GM21381 (cell line): ENCODE data around the gene TTC23L.
"Not testable (repeated sequence)": the region's sequence is repeated elsewhere in the genome, so short reads cannot be mapped to it uniquely, and the experiment has no call there.

Source experiments
- ATAC-seq: cut with Tn5 transposase; IDR thresholded peaks from one replicate; pipeline ENCODE4 v1.9.1; 2021; ENCODE audit warnings: mild to moderate bottlenecking, moderate library complexity; ENCODE audit not compliant: unreplicated experiment

Gene TTC23L

DNA sequence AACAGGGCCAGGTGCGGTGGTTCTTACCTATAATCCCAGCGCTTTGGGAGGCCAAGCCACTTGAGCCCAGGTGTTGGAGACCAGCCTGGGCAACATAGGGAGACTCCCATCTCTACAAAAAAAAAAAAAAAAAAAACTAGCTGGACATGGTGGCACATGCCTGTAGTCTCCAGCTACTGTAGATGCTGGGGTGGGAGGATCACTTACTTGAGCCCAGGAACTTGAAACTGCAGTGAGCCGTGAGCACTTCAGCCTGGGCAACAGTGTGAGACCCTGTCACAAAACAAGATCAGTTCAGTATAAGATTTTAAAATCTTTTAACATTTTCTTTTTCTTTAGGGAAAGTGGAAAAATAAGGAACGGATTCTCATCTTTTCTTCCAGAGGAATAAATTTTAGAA is 79.1 kb downstream of the TTC23L start:
- no peak for ATAC-seq

DNA sequence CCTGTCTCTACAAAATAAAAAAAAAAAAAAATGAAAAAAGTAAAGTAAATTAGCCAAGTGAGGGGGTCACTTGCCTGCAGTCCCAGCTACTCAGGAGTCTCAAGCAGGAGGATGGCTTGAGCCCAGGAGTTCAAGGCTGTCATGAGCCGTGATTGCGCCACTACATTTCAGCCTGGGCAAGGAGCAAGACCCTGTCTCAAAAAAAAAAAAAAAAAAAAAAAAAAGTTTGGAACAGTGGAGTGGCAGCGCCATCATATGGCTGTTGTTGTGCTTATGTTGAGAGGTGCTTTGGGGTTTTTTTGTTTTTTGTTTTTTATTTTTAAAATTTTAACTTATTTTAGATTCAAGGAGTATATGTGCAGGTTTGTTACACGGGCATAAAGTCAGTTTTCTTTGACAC is 80.1 kb downstream of the TTC23L start:
- ATAC-seq = no peak

DNA sequence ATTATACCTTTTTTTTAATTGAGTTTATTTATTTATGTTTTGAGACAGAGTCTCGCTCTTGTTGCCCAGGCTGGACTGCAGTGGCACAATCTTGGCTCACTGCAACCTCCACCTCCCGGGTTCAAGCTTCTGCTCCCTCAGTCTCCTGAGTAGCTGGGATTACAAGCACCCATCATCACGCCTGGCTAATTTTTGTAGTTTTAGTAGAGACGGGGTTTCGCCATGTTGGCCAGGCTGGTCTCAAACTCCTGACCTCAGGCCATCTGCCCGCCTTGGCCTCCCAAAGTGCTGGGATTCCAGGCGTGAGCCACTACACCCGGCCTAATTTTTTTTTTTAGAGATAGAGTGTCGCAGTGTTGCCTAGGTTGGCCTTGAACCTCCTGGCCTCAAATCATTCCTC is 84.3 kb downstream of the TTC23L start:
- ATAC-seq = not testable (repeated sequence)

DNA sequence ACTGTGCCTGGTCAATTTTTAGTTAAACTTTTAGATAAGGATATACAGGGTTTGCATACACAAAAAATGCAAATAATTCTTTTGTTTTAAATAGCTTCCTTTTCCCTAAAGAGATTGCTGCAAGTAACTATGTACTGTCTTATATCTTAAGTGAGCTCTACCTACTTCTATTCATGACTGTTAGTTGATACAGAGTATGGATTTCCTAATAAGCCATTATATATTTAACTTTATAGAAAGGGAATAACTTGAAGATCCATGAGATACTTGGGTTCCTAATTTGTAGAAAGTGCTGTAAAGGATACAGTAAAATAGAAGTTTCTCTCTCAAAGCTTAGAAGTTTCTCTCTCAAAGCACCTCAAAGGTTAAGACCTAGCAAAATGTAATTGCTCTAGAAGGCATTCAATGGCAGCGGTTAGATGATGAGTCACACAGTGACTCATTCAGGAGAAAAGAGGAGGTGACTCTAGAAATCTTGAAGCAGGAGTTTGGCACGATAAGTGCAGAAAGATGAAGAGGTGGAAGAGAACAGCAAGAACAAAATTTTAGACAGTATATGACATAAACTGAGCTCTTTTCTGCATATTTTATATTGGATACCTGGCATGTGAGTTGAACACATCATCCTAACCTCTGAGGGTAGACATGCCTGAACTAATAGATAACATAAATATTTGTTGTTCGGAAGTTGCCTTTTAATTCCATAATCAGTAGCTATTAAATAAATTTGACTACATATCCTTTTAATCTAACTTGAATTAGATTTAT is 84.9 kb downstream of the TTC23L start:
- ATAC-seq = no peak

DNA sequence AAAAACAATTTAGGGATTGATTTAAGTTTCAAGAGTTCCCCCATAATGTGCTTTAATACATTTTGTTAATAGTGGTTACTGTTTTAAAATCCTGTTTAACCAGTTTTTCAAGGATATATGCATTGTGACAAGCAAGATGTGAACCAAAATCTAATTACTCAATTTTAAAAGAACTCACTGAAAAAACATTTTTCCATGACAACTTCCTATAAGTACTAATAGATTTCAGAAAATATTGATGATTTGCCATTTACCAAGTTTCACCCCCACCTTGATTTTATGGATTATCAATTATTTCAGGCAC is 85.5 kb downstream of the TTC23L start:
- ATAC-seq = no peak

DNA sequence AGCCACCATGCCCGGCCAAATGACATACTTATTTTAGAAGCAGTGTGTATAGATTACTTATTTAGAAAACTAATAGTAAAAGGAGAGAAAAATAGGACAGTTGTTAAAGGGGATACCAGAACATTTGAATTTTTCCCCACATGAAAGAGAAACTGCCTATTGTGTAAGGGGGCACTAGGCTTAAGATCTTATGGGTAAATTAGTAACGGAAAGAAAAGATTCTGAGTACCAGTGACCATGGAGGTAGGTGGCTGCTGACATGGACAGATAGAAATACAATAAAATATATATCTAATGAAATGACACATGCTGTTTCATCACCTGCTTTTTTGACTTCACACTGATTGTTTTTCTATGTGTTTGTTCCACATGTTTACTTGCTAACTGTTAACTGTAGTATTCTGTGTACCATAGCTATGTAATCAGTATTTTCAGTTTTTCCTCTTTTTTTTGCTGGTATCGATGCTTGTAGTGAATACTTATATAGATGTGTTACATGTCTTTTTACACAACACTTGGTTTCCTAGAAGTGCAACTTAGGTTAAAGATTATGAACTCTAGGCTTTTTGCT is 87.4 kb downstream of the TTC23L start:
- ATAC-seq = no peak

DNA sequence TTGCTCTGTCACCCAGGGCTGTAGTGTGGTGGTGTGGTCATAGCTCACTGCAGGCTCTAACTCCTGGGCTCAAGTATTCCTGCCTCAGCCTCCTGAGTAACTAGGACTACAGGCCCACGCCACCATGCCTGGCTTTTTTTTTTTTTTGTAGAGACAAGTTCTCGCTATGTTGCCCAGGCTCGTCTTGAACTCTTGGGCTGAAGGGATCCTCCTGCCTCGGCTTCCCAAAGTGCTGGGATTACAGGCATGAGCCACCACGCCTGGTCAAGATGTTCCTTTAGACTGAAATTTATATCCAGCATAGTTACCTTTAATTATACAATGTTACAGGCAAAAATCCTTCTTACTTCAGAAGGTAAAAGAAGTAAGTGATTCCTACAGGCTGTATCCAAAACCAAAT is 88.8 kb downstream of the TTC23L start:
- no peak for ATAC-seq

DNA sequence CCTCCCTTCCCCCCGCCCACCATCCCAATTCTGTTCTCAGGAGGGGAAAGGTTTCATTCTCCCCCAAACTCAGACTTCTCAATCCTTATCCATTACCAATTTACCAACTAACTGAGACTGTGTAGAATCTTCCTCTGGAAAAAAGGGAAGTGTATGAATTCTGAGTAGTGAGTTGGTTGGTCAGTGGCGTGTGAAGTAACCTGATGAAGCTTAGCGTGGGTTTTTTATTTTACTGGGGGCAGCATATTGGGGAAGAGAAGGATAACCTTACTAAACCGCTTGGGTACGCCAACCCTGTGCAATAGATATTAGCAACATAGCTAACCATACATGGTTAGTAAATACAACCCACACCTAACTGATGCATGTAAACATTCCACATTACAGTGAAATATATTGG is 89.3 kb downstream of the TTC23L start:
- no peak for ATAC-seq

DNA sequence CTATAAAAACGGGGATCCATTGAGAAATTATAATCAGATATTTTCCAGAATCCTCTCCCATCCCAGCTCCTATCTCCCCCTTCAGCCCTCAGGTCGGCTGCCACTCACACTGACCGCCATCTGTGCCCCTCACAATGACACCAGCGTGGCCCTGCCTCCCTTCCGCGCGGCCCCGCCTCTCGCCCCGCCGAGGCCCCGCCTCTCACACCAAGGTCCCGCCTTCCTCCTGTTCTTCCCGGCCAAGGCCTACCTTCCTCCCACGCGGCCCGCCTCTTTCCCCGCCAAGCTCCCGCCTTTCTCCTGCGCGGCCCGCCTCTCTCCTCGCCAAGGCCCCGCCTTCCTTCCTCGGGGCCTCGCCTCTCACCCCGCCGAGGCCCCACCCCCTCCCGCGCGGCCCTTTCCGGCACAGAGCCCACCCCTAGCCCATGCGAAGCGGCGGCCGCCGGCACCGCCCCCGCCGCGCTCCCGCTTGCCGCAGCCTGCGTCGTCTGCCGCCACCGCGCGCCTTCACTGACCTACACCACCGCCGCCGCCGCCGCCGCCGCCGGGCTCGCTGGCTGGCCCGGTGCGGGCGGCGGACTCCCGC is 90.3 kb downstream of the TTC23L start, which contains the start of gene DNAJC21:
DNAJC21 (plus strand) TSS at position 426 of the 586 bp plus-strand sequence. CDS start 261 bp downstream, outside the sequence.
- ATAC-seq = peak; percentile 76

DNA sequence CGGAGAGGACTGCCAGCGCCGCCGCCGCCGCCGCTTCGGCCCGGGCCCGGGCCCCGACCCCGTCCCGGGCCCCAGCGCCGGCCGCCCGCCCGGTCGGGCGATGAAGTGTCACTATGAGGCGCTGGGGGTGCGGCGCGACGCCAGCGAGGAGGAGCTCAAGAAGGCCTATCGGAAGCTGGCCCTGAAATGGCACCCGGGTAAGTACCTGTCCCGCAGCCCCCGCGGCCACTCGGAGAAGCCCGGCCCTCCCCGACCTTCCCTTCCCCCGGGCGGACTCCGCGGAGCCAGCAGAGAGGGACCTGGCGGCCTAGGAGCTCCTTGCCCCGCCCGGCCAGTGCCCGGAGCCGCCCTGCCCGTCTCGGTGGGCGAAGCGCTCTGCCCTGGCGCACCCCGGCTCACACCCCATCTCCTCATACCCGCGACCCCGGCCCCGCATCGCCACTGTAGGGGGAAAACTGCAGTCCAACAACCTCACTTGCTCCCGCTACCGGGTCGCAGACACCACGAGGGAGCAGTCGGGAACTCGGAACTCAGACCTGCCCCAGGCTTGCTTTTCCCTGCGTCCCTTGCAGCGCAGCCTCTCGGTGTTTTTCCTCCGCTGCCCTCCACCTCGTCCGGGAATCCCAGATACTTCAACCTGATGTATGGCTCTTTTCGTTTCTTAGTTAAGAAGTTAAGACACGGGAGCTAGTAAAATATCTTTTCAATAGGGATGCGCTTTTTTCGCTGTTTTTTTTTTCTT is 90.9 kb downstream of the TTC23L start:
- ATAC-seq = peak; percentile 65

DNA sequence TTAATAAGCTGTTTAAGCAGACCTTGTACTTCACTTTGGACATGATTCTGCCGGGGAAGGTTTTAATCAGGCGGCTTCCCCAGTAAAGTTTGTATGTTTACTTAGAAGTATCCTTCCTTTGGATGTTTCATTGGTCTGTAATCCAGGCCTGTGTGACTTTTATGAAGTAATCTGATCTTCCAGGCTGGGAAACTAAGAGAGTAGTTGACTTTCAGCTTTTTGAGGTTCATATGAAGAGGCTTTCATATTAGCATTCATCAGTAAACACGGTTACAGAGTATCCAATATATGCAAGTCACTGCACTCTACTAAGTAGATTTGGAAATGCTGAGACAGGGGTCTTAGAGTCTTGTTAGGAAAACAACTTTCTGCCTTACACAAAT is 91.5 kb downstream of the TTC23L start:
- no peak for ATAC-seq

DNA sequence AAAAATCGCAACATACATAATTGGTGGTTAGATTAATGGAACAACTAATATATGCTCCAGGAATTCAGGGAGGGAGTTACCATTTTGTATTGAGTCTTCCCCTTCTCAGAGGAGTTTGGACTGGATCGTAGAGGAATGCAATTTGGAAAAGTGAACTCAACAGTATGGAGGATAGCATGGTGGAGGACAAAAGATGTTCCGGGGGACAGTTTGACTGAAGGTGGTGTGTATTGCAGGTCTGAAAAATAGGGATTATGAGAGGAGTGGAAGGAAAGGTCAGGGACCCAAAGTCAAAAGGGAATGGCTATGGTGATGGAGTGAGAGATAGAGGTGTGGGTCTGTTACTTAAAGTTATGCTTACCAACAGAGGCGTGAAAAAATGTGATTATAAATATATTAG is 91.9 kb downstream of the TTC23L start:
- ATAC-seq = no peak

DNA sequence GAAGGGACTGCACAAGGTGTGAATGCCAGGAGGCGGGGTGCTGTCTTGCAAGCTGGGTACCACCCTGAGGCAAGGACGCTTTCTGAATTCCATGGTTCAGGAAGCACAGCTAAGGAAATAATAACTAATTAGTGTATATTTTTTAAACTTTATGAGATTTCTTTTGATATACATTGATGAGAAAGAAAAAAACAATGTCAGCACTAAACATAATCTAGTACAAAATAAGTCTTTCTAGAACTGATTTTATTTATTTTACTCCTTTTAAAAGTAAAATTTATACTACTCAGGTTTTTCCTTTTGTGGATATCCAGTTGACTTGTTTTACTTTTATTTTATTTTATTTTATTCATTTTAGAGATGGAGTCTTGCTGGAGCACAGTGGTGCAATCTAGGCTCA is 94.0 kb downstream of the TTC23L start:
- ATAC-seq = no peak

DNA sequence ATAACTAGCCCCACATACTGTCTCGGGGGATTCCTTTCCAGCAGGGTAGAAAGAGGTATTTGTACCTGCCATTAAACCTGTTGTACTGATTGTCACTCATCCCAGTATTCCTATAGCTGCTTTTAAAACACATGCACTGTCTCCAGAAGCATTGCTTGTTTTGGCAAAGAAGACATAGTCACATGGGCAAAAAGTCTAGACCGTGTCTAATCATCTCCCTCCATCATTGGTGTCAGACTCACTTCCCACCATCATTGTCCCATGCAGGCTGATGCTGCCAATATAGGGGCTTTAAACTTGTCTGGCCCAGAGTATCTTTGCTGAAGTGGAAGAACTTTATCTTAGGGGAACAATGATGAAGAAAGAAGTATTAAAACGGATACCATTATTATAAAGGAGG is 103.0 kb downstream of the TTC23L start:
- ATAC-seq = no peak

DNA sequence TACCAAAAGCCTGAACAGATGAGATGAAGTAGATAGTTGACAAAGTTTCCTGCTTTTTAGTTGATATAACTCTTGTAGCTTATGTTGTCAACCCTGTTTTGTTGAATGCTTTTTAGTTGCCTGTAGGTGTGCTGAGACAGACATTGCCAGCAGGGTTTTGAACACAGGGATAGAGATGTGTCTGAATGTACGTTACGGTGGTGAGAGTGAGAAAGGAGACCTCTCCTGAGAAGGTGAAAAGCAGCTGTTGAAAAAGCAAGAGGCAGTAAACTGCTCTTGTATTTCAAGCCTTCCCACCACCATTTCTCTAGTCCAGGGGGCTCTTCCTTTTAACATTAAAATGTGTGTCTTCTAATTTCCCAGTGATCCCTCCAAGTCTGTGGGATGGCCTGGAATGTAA is 105.1 kb downstream of the TTC23L start:
- ATAC-seq = no peak

DNA sequence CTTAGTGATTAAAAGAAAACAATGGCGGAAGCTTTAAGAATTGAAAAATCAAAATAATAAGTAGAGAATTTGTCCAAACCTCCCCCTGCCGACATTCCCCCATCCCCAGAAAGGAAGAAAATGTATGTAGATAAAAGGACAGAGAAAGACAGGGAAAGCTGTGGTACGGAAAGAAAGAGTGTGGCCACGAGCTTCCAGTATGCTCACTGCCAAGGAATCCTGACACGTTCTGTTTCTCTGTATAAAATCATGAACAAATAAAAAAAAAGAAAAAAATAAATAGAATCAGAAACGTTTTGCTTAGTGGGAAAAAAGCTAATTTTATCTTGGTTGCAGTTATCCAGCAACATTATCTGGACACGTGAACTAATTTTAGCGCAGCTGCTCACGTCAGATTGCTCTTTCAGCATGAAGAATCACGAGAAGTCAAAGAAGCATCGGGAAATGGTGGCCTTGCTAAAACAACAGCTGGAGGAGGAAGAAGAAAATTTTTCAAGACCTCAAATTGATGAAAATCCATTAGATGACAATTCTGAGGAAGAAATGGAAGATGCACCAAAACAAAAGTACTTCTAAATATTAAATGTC is 105.6 kb downstream of the TTC23L start:
- no peak for ATAC-seq
